ENCODE data around the gene PRMT9.

Gene PRMT9

DNA sequence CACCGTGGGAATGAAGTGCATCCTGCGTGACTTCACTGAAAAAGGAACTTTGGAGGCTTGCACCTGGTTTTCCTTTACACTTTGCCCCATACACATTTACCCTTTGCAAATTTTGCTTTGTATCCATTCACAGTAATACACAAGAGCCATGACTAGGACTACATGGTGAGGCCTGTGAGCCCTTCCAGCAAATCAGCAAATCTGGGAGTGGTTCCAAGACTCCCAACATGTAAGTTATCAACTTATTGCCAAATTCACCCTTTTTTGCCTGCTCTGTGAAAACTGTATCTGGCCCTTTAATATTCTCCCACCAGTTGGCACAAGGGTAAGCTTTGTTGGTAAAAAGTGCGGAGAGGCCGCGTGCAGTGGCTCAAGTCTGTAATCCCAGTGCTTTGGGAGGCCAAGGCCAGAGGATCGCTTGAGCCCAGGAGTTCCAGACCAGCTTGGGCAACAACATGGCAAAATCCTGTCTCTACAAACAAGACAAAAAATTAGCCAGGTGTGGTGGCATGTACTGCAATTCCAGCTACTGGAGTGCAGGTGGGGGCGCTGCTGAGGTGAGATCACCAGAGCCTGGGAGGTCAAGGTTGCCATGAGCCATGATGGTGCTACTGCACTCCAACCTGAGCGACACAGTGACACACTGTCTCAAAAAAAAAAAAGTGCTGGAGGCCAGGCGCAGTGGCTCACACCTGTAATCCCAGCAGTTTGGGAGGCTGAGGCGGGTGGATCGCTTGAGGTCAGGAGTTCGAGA is 5.0 kb downstream of the PRMT9 start:
- DNase-seq (ENCODE audit: low read depth): no peak

DNA sequence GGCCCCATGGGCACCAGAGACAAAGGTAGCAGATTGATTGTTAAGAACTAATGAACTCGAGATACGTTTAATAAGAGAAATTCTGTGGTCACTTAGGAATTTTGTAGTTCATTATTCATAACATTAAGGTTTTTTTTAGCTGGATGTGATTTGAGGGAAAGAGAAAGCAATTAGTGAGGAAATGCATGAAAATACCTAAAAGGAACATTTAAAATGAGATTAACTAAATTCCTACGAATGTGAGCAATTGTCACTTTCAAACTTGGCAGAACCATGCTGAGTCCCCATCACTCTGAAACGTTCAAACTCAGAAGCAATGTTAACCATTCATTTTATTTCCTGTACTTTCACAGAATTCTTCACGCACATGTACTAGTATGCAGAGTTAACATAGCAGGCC is 5.9 kb downstream of the PRMT9 start:
- no peak for DNase-seq (ENCODE audit: low read depth)

DNA sequence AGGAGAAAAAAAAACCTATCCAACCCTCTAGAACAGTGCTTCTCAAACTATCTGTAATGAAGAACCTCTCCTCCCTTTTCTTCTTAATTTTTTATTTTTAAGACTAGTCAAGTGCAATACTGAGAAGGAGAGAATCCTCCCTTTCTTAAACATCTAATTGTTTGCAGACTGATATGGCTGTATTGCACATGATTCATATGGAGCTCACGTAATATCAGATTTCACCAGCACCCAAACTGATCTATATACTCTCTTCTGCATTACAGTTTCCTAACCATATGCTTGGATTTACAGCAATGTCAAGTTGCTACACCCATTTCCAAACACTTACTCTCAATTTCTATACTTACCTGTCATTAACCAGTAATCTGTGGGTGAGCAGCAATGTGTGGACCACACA is 9.5 kb downstream of the PRMT9 start:
- no peak for DNase-seq (ENCODE audit: low read depth)

DNA sequence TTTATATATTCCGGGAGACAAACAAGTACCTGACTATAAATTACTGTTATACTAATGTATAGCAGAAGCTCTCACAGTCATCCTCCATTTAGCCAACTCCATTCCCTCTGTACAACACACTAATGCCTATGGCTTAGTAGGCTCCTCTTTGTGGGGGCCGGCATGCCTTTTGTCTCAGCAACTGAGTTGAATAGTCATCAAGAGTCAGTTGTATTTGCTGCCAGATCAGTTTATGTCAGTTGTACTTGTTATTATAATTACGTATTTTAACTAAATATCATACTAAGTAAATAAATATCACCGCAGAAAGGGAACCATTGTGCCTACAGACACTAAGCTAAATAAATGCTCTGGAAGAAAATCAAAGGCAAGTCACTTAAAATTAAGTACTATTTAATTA is 9.9 kb downstream of the PRMT9 start:
- DNase-seq (ENCODE audit: low read depth): no peak

DNA sequence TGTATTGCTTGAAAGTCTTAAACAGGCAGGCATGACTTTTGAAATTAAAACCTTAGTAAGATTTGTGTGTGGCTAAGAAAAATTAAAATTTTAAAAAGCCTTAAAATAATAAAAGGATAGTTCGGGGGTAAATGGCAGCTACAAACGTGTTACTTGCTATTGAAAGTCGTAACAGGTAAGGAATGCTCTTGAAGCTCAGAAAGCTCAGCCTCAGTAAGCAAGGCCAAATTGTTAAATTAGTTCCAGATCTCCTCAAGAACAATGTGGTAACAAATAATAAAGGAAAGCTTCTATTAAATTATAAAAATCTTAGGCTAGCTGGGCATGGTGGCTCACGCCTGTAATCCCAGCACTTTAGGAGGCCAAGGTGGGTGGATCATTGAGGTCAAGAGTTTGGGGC is 25.5 kb downstream of the PRMT9 start:
- DNase-seq (ENCODE audit: low read depth): no peak

DNA sequence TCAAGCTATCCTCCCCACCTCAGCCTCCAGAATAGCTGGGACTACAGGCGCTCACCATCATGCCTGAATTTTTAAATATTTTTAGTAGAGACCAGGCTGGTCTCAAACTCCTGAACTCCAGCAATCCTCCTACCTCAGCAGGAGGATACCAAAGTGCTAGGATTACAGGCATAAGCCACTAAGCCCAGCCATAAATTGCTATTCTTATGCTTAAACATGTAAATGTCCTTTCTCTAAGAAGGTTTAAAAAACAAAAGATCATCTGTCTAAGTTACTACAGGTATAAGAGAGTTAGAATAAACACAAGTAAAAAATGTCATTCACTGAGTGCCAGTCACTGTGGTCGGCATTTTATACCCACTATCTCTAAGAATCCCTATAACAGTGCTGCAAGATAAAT is 28.3 kb downstream of the PRMT9 start:
- no peak for DNase-seq (ENCODE audit: low read depth)

DNA sequence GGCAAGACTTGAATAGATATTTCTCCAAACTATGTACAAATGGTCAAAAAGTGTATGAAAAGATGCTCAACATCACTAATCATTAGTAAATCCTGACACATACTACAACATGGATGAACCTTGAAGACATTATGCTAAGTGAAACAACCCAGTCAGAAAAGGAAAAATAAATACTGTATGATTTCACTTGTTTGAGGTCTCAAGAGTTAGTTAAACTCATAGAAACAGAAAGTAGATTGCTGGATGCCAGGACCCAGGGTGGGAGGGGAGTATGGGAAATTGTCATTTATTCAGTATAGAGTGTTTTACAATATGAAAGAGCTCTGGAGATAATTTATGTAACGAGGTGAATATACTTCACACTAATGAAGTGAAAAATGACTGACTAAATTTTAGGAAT is 32.4 kb downstream of the PRMT9 start:
- DNase-seq (ENCODE audit: low read depth): no peak

DNA sequence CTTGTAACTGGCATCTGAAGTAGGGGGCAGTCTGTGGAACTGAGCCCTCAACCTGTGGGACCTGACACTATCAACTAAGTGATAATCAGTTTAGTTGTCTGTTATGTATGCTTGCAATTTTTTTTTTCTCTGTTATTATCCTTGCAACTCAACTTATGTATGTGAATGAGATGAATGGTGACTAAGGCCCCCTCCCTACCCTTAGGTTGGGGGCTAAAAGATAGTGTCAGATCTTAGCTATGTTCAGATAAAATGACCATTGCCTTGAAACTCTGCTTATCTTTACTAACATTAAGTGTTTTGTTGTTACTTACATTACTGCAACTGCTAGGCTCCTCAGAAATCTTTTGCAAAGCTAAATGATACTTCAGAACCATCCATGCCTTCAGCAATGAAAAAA is 35.3 kb downstream of the PRMT9 start:
- no peak for DNase-seq (ENCODE audit: low read depth)

DNA sequence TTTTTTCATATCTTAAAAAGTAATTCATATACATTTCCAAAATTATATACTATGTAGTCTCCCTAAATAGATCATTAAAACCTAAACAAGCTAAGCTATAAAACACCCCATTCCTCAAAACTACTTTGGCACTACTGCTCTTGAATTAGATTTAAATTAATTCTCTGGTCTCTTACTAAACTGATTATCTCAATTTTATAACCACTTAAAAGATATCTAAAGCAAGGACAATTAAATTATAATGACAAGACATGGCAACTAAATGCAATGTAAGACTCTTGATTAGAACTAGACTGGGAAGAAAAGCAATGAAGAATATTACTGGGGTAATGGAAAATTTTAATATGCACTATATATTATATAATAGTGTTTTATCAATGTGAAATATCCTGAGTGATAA is 38.9 kb downstream of the PRMT9 start:
- no peak for DNase-seq (ENCODE audit: low read depth)

DNA sequence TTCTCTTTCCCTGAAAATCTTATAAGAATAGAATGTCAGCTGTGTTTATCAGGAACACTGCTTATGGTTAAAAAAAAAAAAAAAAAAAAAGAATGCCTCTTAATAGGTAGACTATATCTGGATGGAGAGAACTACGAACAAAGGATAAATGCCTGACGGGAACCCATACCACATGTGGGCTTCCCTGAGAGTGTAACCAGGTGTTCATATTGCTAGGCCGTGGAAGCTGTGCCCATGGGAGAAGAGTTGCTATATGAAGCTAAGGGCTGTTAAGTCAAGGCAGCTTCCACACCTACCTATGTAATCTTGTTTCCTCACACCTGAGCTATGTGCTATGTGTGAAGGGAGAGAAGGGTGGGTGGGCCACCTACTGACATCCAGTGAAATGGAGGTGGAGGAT is 39.5 kb downstream of the PRMT9 start:
- DNase-seq (ENCODE audit: low read depth): no peak

DNA sequence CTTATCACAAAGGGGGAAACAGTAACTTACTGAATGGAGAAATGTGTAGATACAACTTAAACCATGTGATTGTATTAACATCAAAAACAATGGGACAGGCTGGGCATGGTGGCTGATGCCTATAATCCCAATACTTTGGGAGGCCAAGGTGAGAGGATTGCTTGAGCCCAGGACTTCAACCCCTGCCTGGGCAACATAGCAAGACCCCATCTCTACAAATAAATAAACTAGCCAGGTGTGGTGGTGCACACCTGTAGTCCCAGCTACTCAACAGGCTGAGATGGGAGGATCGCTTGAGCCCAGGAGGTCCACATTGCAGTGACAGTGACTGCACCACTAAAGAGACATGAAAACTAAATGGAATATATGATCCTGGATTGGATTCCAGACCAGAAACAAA is 40.3 kb downstream of the PRMT9 start:
- no peak for DNase-seq (ENCODE audit: low read depth)

DNA sequence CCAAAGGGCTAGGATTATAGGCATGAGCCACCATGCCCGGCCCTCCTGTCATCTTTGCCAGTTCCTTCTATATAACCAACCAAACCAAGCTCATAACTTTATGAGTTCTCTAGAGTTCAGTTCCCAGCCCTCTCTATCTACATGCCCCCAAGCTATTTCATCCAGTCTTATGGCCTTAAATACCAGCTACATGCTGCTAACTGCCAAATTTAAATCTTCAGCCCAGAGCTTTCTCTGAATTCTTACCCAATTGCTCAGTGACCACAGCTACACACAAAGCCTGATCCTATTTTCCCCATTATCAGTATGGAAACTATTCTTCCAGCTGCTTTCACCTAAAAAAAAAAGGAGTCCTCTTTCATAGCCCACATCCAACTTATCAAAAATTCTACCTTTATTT is 43.6 kb downstream of the PRMT9 start:
- no peak for DNase-seq (ENCODE audit: low read depth)

DNA sequence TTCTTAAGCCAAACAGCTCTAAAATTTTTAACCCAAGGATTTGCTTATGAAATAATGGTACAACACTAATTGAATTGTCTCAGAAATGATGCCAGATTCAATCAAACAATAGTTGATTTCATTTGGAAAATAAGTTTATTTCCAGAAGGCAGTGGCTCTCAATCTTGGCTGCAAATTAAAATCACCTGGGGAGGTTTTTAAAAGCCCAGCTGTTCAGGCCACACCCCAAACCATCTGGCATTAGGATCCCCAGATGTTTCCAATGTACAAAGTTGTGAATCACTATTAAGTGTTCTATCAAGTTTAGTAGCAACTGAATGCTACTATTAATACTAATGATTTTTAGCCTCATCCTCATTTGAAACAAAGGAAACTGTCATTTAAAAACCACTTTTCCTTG is 44.6 kb downstream of the PRMT9 start:
- DNase-seq (ENCODE audit: low read depth): no peak

DNA sequence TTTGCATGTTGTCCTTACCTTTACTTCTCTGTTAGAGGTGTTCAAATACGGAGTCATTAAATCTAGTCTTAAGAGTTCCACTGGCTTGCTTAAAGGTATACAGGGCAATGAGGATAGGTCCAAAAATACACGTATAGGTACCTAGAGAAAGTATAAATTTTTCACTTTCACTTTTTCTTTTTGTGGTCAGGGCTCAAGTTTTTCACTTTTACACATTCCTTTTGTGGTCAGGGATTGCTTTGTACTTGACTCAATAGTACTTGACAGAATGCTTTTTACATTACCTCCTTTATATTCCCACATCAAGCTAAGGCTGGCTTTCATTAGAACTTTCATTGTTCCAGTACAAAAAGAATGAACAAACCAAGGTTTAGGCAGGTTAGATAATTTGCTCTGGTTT is 45.0 kb downstream of the PRMT9 start:
- DNase-seq (ENCODE audit: low read depth): no peak

DNA sequence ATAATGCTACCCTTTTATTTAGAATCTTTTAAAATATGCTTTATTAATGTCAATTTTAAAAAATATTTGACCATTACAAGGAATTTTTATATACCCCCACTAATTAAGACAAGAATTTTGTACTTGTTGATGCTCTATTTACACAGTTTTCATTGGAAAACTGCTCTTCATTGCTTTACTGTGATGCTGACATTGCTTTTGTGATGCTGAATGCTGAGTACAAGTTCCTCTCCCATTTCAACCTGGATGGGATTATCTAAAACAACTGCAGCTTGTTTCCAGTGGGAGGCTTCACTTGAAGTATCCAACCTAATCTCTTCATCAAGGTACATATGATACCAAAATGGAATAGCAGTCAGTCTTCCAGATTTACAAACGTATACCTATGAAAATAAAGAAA is 45.6 kb downstream of the PRMT9 start:
- DNase-seq (ENCODE audit: low read depth): no peak

DNA sequence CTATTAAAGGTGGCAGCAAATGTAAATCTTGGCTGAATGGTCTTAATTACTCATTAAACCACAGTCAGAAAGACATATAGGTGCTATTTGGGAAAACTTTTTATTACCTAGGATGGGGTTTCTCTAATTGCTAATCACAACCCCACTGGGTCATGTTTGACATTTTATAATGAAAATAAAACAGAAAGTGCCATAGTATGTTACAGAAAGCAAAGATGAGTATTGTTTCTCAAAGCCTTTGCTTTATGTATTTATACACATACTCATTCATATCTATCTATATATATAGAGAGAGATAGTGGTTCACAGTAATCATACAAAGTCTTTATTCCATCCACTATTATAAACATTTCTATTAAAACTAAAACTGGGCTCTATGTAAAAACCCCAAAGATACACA is 48.6 kb downstream of the PRMT9 start:
- no peak for DNase-seq (ENCODE audit: low read depth)

DNA sequence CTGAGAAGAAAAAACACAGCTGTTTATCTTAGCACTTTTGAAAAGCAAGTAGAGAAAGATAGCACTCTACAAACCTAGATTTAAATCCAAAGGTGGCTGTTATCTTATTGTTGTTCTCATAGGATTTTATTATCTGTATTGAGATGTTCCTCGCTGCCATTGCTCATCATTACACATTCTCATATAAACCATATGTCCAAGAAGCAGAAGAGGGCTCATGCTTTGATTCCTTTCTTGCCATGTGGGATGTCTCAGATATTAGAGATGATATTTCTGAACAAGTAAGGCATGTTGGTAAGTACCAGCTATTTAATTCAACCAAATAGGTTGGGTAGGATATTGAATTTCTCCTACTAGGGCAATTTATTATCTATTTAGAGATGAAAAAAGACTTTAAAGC is 50.3 kb downstream of the PRMT9 start:
- DNase-seq (ENCODE audit: low read depth): no peak

DNA sequence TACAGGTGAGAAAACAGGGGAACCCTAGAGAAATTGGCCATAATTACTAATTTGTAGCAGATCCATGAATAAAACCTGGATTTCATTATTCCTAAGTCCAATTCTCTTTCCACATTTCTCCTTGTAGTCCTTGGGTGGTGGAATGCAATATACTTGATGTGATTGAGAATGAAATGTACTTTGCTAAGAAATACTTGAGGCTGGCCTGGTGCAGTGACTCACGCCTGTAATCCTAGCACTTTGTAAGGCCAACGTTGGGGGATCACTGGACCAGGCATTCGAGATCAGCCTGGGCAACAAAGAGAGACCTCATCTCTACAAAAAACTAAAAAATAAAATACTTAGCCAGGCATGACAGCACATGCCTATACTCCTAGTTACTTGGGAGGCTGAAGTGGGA is 50.9 kb downstream of the PRMT9 start:
- no peak for DNase-seq (ENCODE audit: low read depth)

DNA sequence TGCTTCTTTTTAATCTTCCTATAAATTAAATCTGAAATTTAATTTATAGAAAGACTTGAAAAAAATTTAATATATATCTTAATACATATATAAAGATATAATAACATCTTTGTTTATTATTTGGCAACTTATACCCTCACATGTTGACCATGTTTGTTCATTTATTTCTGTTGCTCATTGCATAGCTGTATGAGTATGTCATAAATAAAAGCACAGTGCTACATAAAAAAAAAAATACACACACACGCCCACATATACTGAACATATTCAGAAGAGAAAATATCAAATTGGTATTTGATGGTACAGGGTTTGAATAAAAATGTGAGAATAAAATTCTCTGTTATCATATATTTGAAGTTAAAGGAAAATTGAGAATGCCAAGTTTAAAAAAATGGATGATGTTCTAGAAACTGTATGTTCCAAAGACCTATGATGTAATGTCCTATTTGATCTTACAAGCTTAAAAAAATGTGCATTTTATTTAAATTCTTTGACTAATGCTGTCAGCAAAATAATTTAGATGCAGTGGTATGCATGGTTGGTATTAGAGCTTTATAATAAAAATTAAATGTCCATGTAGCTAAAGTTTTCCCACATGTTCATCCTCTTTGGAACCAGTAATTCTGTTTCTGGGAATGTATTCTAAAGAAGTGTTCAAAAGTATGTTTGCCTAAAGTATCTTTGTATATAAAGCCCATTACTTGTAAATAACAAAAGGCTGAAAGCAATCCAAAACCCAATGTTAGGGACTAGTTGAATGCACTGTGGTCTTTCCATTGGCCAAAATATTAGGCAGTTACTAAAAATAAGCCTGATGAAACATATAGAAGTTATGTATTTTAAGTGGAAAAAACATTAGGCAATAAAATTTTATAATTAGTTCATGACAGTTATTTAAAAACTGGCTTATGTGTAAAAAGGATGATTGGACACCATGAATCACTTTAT is 53.9 kb downstream of the PRMT9 start:
- DNase-seq (ENCODE audit: low read depth): no peak

DNA sequence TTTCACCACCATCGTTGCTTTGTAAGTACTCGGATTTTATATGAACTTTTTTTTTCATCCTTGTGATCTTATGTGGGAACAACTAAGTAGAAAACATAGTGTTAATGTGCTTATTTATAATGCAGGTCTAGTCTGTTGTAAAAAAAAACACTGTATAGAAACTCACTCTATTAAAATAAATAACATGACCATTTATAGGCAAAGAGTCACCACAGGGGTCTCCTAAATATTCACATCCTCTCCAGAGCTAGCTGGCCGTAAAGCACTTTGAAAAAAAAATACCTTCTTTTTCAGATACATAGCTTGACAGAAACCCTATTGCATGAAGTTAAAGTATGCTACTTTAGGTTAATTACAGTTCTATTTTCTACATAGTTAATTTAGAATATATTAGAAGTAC is 55.5 kb downstream of the PRMT9 start:
- no peak for DNase-seq (ENCODE audit: low read depth)

DNA sequence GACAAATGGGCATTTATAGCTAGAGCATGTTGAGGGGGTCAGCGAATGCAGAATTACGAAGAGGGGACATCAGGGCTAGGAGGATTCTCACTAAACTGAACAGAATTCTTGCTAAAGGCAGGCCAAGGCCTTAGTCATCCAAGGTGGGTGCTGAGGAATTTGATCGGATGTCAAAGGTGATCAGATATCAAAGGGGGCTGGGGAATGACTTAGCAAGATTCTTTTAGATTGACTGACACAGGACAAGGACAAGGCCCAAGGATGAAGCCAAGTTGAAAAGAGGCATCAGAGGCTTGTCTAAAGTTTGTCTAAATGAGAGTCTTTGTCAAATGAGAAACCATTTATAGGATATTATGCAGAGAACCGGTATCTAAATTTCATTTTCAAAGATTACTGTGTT is 57.1 kb downstream of the PRMT9 start:
- no peak for DNase-seq (ENCODE audit: low read depth)

DNA sequence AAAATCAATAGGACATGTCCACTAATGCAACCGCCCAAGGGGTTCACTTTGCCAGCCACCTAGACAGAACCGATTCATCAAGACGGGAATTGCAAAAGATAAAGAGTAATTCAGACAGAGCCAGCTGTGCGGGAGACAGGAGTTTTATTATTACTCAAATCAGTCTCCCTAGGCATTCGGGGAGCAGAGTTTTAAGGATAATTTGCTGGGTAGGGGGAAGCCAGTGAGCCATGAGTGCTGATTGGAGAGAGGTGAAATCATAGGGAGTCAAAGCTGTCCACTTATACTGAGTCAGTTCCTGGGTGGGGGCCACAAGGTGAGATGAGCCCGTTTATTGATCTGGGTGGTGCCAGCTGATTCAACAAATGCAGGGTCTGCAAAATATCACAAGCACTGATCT is 58.2 kb downstream of the PRMT9 start:
- no peak for DNase-seq (ENCODE audit: low read depth)

DNA sequence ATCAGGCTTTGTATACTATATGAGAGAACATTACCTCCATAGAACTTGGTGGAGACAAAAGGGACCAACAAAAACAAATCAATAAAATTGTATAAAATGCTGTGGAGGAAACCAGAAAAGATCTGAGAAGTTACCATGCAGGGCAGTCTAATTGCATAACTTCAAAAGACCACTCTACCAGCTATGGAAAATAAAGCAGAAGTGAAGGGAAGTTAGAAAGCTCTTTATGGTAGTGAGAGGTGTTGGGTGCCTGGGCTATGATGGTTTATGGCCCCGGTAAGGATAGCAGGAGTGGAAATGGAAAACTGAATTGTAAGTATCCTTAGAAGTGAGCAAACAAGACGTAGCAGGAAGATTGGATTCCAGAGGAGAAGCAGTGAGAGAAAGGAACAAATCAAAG is 63.6 kb downstream of the PRMT9 start:
- DNase-seq (ENCODE audit: low read depth): no peak

All from stimulated activated CD8-positive, alpha-beta memory T cell treated with anti-CD3 and anti-CD28 coated beads, Interleukin-12 subunit alpha, Interleukin-12 subunit beta, amount 100 ng/mL, for 1 hour (primary cell).